HFFc6 (cell line): ENCODE data around the gene SPRY4. TPM values are rescaled to one million over a fixed set of nuclear protein-coding genes. Genes with fewer than 3 reads are reported as not detected.

Source experiments
- DNase-seq: peaks from one replicate; pipeline ENCODE4 v3.0.0-alpha.2; 2018
- H3K27ac Mint-ChIP-seq: 2 replicates; pipeline ENCODE4 v1.8.0; 2020; ENCODE audit warnings: mild to moderate bottlenecking, mixed read lengths
- H3K27me3 Mint-ChIP-seq: 2 replicates; pipeline ENCODE4 v1.8.0; 2021; ENCODE audit warnings: mild to moderate bottlenecking, moderate library complexity, mixed read lengths; ENCODE audit not compliant: insufficient read depth
- H3K36me3 Mint-ChIP-seq: 2 replicates; pipeline ENCODE4 v1.8.0; 2021; ENCODE audit warnings: low read depth, mixed read lengths
- H3K4me1 Mint-ChIP-seq: 2 replicates; pipeline ENCODE4 v1.8.0; 2020; ENCODE audit warnings: low read depth, mixed read lengths
- H3K4me3 Mint-ChIP-seq: 2 replicates; pipeline ENCODE4 v1.8.0; 2020; ENCODE audit warnings: mild to moderate bottlenecking, moderate library complexity, mixed read lengths
- H3K9me3 Mint-ChIP-seq: 2 replicates; pipeline ENCODE4 v1.8.0; 2020; ENCODE audit warnings: mild to moderate bottlenecking, mixed read lengths
- CTCF ChIP-seq: fragments of 200-600 bp; sonication (generic); IDR thresholded peaks from 2 replicates; pipeline ENCODE4 v1.5.0; 2021; ENCODE audit warnings: antibody characterized with exemption, mild to moderate bottlenecking
- total RNA-seq, 6 experiments: library from RNA; stranded (reverse); fragmentation: NEBNext Ultra II Directional; extraction: Animal tissue kit (Norgen Biotek cat#: 25700); gene quantifications; 2 replicates in 1 of 6; 3 replicates in 5 of 6; pipeline ENCODE4 v1.2.3, GENCODE V29; 2021

The SPRY4 gene
- total RNA-seq, 6 experiments from 2014 or later = 26.1 to 28.9 (median 27.8) TPM

- peak; percentile 49 for DNase-seq
Observed at GRCh38 chr5:142316051-142316450, 8.8 kb downstream of the SPRY4 start.

GRCh38 chr5:142315096-142315900 is 9.5 kb downstream of the SPRY4 start:
- Mint-ChIP-seq H3K27ac (peak overlapping the region; percentile 80), H3K36me3 (peaks cover 52% of the 10 kb centered on the region), H3K9me3 (no peaks in the 10 kb centered on the region), H3K4me1 (peaks cover 90% of the 10 kb centered on the region), H3K4me3 (peak overlapping the region; percentile 58; the same call in 1 of the 2 replicates), H3K27me3 (no peaks in the 10 kb centered on the region; the same call in 1 of the 2 replicates)
- no peak for TF ChIP-seq CTCF
- no peak for DNase-seq

More at GRCh38 chr5:142316051-142316450, 8.8 kb downstream of the SPRY4 start:
- Mint-ChIP-seq H3K27me3 (peaks cover 2% of the 10 kb centered on the region), H3K4me1 (peaks cover 90% of the 10 kb centered on the region), H3K36me3 (peaks cover 46% of the 10 kb centered on the region), H3K9me3 (no peaks in the 10 kb centered on the region), H3K27ac (peak overlapping the region; percentile 80), H3K4me3 (peak overlapping the region; percentile 58)
- no peak for TF ChIP-seq CTCF

- Mint-ChIP-seq H3K27ac (peak overlapping the region; percentile 80; the same call in 1 of the 2 replicates), H3K27me3 (peaks cover 1% of the 10 kb centered on the region; the same call in 1 of the 2 replicates), H3K36me3 (peaks cover 55% of the 10 kb centered on the region), H3K4me3 (no peak overlapping the region), H3K4me1 (peaks cover 90% of the 10 kb centered on the region), H3K9me3 (no peaks in the 10 kb centered on the region)
- TF ChIP-seq CTCF = no peak
- no peak for DNase-seq
Observed at GRCh38 chr5:142314606-142315005, 10.2 kb downstream of the SPRY4 start.

GRCh38 chr5:142314109-142314508 is 10.7 kb downstream of the SPRY4 start:
- H3K4me1 Mint-ChIP-seq = peaks cover 87% of the 10 kb centered on the region
- H3K36me3 Mint-ChIP-seq = peaks cover 60% of the 10 kb centered on the region
- H3K27me3 Mint-ChIP-seq = peaks cover 4% of the 10 kb centered on the region; the same call in 1 of the 2 replicates
- no peaks in the 10 kb centered on the region for H3K9me3 Mint-ChIP-seq
- TF ChIP-seq CTCF = no peak
- H3K27ac Mint-ChIP-seq = 0 out of 2 replicates have a peak overlapping the region, but pooled peaks have one; percentile 26
- no peak overlapping the region for H3K4me3 Mint-ChIP-seq
- no peak for DNase-seq

- no peak for DNase-seq
- H3K27me3 Mint-ChIP-seq = peaks cover 4% of the 10 kb centered on the region; the same call in 1 of the 2 replicates
- no peak for TF ChIP-seq CTCF
- peaks cover 60% of the 10 kb centered on the region for H3K36me3 Mint-ChIP-seq
- no peaks in the 10 kb centered on the region for H3K9me3 Mint-ChIP-seq
- H3K4me3 Mint-ChIP-seq = no peak overlapping the region
- H3K4me1 Mint-ChIP-seq = peaks cover 83% of the 10 kb centered on the region
- 0 out of 2 replicates have a peak overlapping the region, but pooled peaks have one; percentile 26 for H3K27ac Mint-ChIP-seq
Observed at GRCh38 chr5:142313682-142314081, 11.1 kb downstream of the SPRY4 start.
